Keratinocyte (primary cell): ENCODE data around the gene CCDC66. TPM values are rescaled to one million over a fixed set of nuclear protein-coding genes. Genes with fewer than 3 reads are reported as not detected.
A peak's percentile ranks its signal among the peaks of the same experiment; 100 is the strongest.
"Not testable (repeated sequence)": the region's sequence is repeated elsewhere in the genome, so short reads cannot be mapped to it uniquely, and the experiment has no call there.

ENCODE experiments used
- DNase-seq: peaks from one replicate; pipeline ENCODE4 v3.0.0-alpha.2; 2011; ENCODE audit warnings: low read depth, missing footprints, low spot score
- FAIRE-seq: peaks from 2 replicates; lab custom pipeline; 2011; peaks lifted over from hg19 to GRCh38; lab: Jason Lieb, UNC
- H2AFZ ChIP-seq: 2 replicates; pipeline ENCODE4 v1.6.0; 2012; ENCODE audit warnings: low read length, control low read depth, inconsistent platforms; ENCODE audit not compliant: control insufficient read depth
- H3K27ac ChIP-seq: 2 replicates; pipeline ENCODE4 v1.5.1; 2011; ENCODE audit warnings: low read length; ENCODE audit not compliant: control insufficient read depth, insufficient read depth
- H3K27me3 ChIP-seq: 3 replicates; pipeline ENCODE4 v1.6.0; 2011; ENCODE audit warnings: low read length; ENCODE audit not compliant: control insufficient read depth, insufficient read depth; ENCODE audit errors: extremely low read depth
- H3K36me3 ChIP-seq, 2 experiments: 2 replicates in 1 of 2; 3 replicates in 1 of 2; pipeline ENCODE4 v1.5.1; 2011; ENCODE audit warnings: low read length in 2 of 2, mild to moderate bottlenecking in 1 of 2; ENCODE audit not compliant: control insufficient read depth in 2 of 2, insufficient read depth in 2 of 2; ENCODE audit errors: extremely low read depth in 1 of 2
- H3K4me1 ChIP-seq: 3 replicates; pipeline ENCODE4 v1.5.1; 2011; ENCODE audit warnings: low read length; ENCODE audit not compliant: control insufficient read depth, insufficient read depth; ENCODE audit errors: extremely low read depth
- H3K4me2 ChIP-seq: 3 replicates; pipeline ENCODE4 v1.6.0; 2011; ENCODE audit warnings: low read depth, low read length; ENCODE audit not compliant: control insufficient read depth, insufficient read depth; ENCODE audit errors: extremely low read depth
- H3K4me3 ChIP-seq, 3 experiments: fragments of 200-600 bp in 1 of 3; sonication (generic) in 1 of 3; 2 replicates in 2 of 3; 3 replicates in 1 of 3; pipeline ENCODE4 v1.5.1; 2011 to 2016; ENCODE audit warnings: low read length in 3 of 3, mild to moderate bottlenecking in 3 of 3, control low read depth in 2 of 3, inconsistent platforms in 1 of 3, low read depth in 1 of 3, mixed read lengths in 1 of 3, mixed run types in 1 of 3, moderate library complexity in 1 of 3; ENCODE audit not compliant: control insufficient read depth in 2 of 3, insufficient read depth in 2 of 3; ENCODE audit errors: extremely low read depth in 1 of 3
- H3K79me2 ChIP-seq: 2 replicates; pipeline ENCODE4 v1.6.0; 2012; ENCODE audit warnings: low read length; ENCODE audit not compliant: control insufficient read depth, insufficient read depth
- H3K9ac ChIP-seq: 3 replicates; pipeline ENCODE4 v1.6.0; 2011; ENCODE audit warnings: low read length; ENCODE audit not compliant: control insufficient read depth, insufficient read depth; ENCODE audit errors: extremely low read depth
- H3K9me1 ChIP-seq: 3 replicates; pipeline ENCODE4 v1.6.0; 2011; ENCODE audit warnings: low read length; ENCODE audit not compliant: control insufficient read depth, insufficient read depth; ENCODE audit errors: extremely low read depth
- H3K9me3 ChIP-seq: 2 replicates; pipeline ENCODE4 v1.5.1; 2012; ENCODE audit warnings: low read depth, low read length; ENCODE audit not compliant: control insufficient read depth
- H4K20me1 ChIP-seq: 3 replicates; pipeline ENCODE4 v1.6.0; 2011; ENCODE audit warnings: low read length; ENCODE audit not compliant: control insufficient read depth, insufficient read depth; ENCODE audit errors: extremely low read depth
- EZH2 ChIP-seq: IDR thresholded peaks from one replicate; pipeline ENCODE4 v1.6.1; 2012; ENCODE audit warnings: inconsistent platforms, mild to moderate bottlenecking, low read length, moderate library complexity
- dilution Hi-C: fragments of 300-500 bp; cut with MboI; formaldehyde crosslinking; loops from one replicate; pipeline ENCODE4 v1.7.0; 2020; ENCODE audit warnings: low sequenced_read_pairs; ENCODE audit not compliant: extremely low pct_ligation_motif_present
- polyA plus RNA-seq, 5 experiments: library from polyadenylated mRNA; depleted of rRNA in 3 of 5; stranded (reverse) in 3 of 5; stranded (forward) in 1 of 5; unstranded in 1 of 5; fragments of >200 nt; gene quantifications; 1 replicate in 1 of 5; 2 replicates in 3 of 5; 3 replicates in 1 of 5; pipeline versions ENCODE4 v1.2.1 to v1.2.3, GENCODE V29; 2011 to 2012; ENCODE audit warnings: missing spikeins in 2 of 5, low read depth in 1 of 5, low replicate concordance in 1 of 5
- TF ChIP-seq, protein P1 (sequence below), 3 experiments: IDR thresholded peaks in 1 of 3; conservative IDR thresholded peaks in 1 of 3; optimal IDR thresholded peaks in 1 of 3; 2 replicates in 2 of 3; 3 replicates in 1 of 3; pipeline versions ENCODE3 to v1.5.1; 2011; ENCODE audit warnings: low read length in 3 of 3, mild to moderate bottlenecking in 3 of 3, moderate library complexity in 2 of 3, control low read depth in 1 of 3, inconsistent platforms in 1 of 3; ENCODE audit not compliant: insufficient read depth in 2 of 3; ENCODE audit errors: extremely low read depth in 1 of 3

Gene CCDC66
- polyA plus RNA-seq, 1 donor (not counting 4 experiments of a cell fraction or from before 2014, with no cell fraction given): 11.3 TPM

- peak overlapping the region; percentile 99 for H3K27ac ChIP-seq
- peak overlapping the region; percentile 100 for H2AFZ ChIP-seq
- no peaks in the 10 kb centered on the region for H4K20me1 ChIP-seq
- TF ChIP-seq, protein P1, sequence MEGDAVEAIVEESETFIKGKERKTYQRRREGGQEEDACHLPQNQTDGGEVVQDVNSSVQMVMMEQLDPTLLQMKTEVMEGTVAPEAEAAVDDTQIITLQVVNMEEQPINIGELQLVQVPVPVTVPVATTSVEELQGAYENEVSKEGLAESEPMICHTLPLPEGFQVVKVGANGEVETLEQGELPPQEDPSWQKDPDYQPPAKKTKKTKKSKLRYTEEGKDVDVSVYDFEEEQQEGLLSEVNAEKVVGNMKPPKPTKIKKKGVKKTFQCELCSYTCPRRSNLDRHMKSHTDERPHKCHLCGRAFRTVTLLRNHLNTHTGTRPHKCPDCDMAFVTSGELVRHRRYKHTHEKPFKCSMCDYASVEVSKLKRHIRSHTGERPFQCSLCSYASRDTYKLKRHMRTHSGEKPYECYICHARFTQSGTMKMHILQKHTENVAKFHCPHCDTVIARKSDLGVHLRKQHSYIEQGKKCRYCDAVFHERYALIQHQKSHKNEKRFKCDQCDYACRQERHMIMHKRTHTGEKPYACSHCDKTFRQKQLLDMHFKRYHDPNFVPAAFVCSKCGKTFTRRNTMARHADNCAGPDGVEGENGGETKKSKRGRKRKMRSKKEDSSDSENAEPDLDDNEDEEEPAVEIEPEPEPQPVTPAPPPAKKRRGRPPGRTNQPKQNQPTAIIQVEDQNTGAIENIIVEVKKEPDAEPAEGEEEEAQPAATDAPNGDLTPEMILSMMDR (optimal IDR thresholded peaks at IDR 0.05 in 1 of 3, IDR thresholded peaks at IDR 0.05 in 1 of 3, conservative IDR thresholded peaks at IDR 0.05 in 1 of 3; ENCODE audit: extremely low read depth in 1 of 3, insufficient read depth in 2 of 3, low read length in 3 of 3): no peak
- TF ChIP-seq EZH2: no peak
- dilution Hi-C loops: no loop called here
- H3K27me3 ChIP-seq: no peaks in the 10 kb centered on the region
- peak overlapping the region; percentile 85 to 100 (median 100) for H3K4me3 ChIP-seq
- H3K9me3 ChIP-seq: no peaks in the 10 kb centered on the region
- H3K36me3 ChIP-seq: no peaks in the 10 kb centered on the region
- H3K9me1 ChIP-seq: no peaks in the 10 kb centered on the region
- peaks cover 23% of the 10 kb centered on the region for H3K79me2 ChIP-seq
- FAIRE-seq (peak; percentile 44), DNase-seq (no peak)
- peaks cover 6% of the 10 kb centered on the region for H3K4me1 ChIP-seq
- peak overlapping the region; percentile 99 for H3K4me2 ChIP-seq
- H3K9ac ChIP-seq: peak overlapping the region; percentile 99
These were observed 826 bp downstream of the CCDC66 start for GRCh38 chr3:56557831-56558170.

- DNase-seq: no peak
These were observed 16.5 kb downstream of the CCDC66 start for GRCh38 chr3:56573501-56573900.

GRCh38 chr3:56581941-56582340 is 25.0 kb downstream of the CCDC66 start:
- FAIRE-seq, H3K4me2 ChIP-seq, dilution Hi-C loops, H3K27me3 ChIP-seq, H3K9ac ChIP-seq, H4K20me1 ChIP-seq, H3K9me1 ChIP-seq, H3K27ac ChIP-seq, H3K4me3 ChIP-seq, H3K79me2 ChIP-seq, H3K36me3 ChIP-seq, H2AFZ ChIP-seq, H3K9me3 ChIP-seq, DNase-seq, H3K4me1 ChIP-seq: not testable (repeated sequence)

More at GRCh38 chr3:56573501-56573900, 16.5 kb downstream of the CCDC66 start:
- dilution Hi-C loops: no loop called here
- Histone ChIP-seq H4K20me1 (no peaks in the 10 kb centered on the region), H3K9me1 (no peaks in the 10 kb centered on the region), H3K4me3 (no peak overlapping the region), H3K79me2 (peaks cover 2% of the 10 kb centered on the region), H3K27ac (no peak overlapping the region), H3K9ac (no peak overlapping the region), H2AFZ (no peak overlapping the region), H3K9me3 (no peaks in the 10 kb centered on the region), H3K36me3 (peaks cover 6 to 12% of the 10 kb centered on the region in 2 experiments), H3K27me3 (no peaks in the 10 kb centered on the region), H3K4me1 (no peaks in the 10 kb centered on the region), H3K4me2 (no peak overlapping the region)
- TF ChIP-seq EZH2: no peak
- no peak for FAIRE-seq

- dilution Hi-C loops, H3K27me3 ChIP-seq, H3K27ac ChIP-seq, H3K4me2 ChIP-seq, H3K4me3 ChIP-seq, FAIRE-seq, H3K9ac ChIP-seq, H3K4me1 ChIP-seq, H3K9me3 ChIP-seq, H4K20me1 ChIP-seq, H3K79me2 ChIP-seq, H3K36me3 ChIP-seq, H3K9me1 ChIP-seq, H2AFZ ChIP-seq, DNase-seq: not testable (repeated sequence)
These were observed 27.3 kb downstream of the CCDC66 start for GRCh38 chr3:56584275-56584674.
